Lower leg skin (tissue), 3 donors: ENCODE measurements around the gene NFIA.

Experiments used
- POLR2A ChIP-seq, 2 donors: fragments of 450-650 bp; IDR thresholded peaks; one replicate each; pipeline ENCODE4 v1.6.1; 2016 to 2017; ENCODE audit warnings: antibody characterized with exemption in 2 of 2, mild to moderate bottlenecking in 1 of 2, moderate library complexity in 1 of 2
- TF ChIP-seq, protein P1 (sequence below), 3 donors: fragments of 450-650 bp; IDR thresholded peaks; one replicate each; pipeline ENCODE4 v1.5.1; 2016; ENCODE audit warnings: antibody characterized with exemption in 3 of 3, mild to moderate bottlenecking in 3 of 3, moderate library complexity in 2 of 3

GRCh38 chr1:61337981-61338848 is 255.9 kb downstream of the NFIA start:
- TF ChIP-seq, protein P1, sequence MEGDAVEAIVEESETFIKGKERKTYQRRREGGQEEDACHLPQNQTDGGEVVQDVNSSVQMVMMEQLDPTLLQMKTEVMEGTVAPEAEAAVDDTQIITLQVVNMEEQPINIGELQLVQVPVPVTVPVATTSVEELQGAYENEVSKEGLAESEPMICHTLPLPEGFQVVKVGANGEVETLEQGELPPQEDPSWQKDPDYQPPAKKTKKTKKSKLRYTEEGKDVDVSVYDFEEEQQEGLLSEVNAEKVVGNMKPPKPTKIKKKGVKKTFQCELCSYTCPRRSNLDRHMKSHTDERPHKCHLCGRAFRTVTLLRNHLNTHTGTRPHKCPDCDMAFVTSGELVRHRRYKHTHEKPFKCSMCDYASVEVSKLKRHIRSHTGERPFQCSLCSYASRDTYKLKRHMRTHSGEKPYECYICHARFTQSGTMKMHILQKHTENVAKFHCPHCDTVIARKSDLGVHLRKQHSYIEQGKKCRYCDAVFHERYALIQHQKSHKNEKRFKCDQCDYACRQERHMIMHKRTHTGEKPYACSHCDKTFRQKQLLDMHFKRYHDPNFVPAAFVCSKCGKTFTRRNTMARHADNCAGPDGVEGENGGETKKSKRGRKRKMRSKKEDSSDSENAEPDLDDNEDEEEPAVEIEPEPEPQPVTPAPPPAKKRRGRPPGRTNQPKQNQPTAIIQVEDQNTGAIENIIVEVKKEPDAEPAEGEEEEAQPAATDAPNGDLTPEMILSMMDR (IDR thresholded peaks at IDR 0.05) = no peak
- no peak for TF ChIP-seq POLR2A (IDR thresholded peaks at IDR 0.05)
